GM21367 (cell line): ENCODE measurements around the gene CELF4.

Experiments
- ATAC-seq: cut with Tn5 transposase; IDR thresholded peaks from one replicate; pipeline ENCODE4 v1.9.1; 2021; ENCODE audit not compliant: unreplicated experiment

Gene CELF4

GRCh38 chr18:37447962-37448888 lies 117.4 kb downstream of the CELF4 start:
- no peak for ATAC-seq

GRCh38 chr18:37445836-37446235 lies 119.8 kb downstream of the CELF4 start:
- ATAC-seq, result no peak

GRCh38 chr18:37445368-37445767 lies 120.2 kb downstream of the CELF4 start:
- no peak for ATAC-seq

- no peak for ATAC-seq
These were observed 122.1 kb downstream of the CELF4 start for GRCh38 chr18:37443325-37444055.

- ATAC-seq, result no peak
These were observed 123.1 kb downstream of the CELF4 start for GRCh38 chr18:37442477-37442876.

- no peak for ATAC-seq
These were observed 123.8 kb downstream of the CELF4 start for GRCh38 chr18:37441821-37442220.

GRCh38 chr18:37440206-37440605 lies 125.4 kb downstream of the CELF4 start:
- no peak for ATAC-seq

GRCh38 chr18:37438417-37439180 lies 127.0 kb downstream of the CELF4 start:
- no peak for ATAC-seq

- no peak for ATAC-seq
These were observed 129.6 kb downstream of the CELF4 start for GRCh38 chr18:37435996-37436395.

- no peak for ATAC-seq
These were observed 130.3 kb downstream of the CELF4 start for GRCh38 chr18:37435150-37435867.

GRCh38 chr18:37434161-37434860 lies 131.3 kb downstream of the CELF4 start:
- ATAC-seq, result no peak

- ATAC-seq, result no peak
These were observed 133.0 kb downstream of the CELF4 start for GRCh38 chr18:37432436-37433195.

- ATAC-seq, result no peak
These were observed 135.1 kb downstream of the CELF4 start for GRCh38 chr18:37430357-37431076.

- ATAC-seq, result no peak
These were observed 135.8 kb downstream of the CELF4 start for GRCh38 chr18:37429791-37430190.

GRCh38 chr18:37428288-37428974 lies 137.2 kb downstream of the CELF4 start:
- ATAC-seq, result no peak

GRCh38 chr18:37426586-37426985 lies 139.0 kb downstream of the CELF4 start:
- ATAC-seq, result no peak

- no peak for ATAC-seq
These were observed 140.4 kb downstream of the CELF4 start for GRCh38 chr18:37425222-37425621.

- no peak for ATAC-seq
These were observed 141.1 kb downstream of the CELF4 start for GRCh38 chr18:37424507-37424906.
